ENCODE measurements around the gene DLX1. TPM values are rescaled to one million over a fixed set of nuclear protein-coding genes. Genes with fewer than 3 reads are reported as not detected.

Gene DLX1
- total RNA-seq, 2 experiments from 2014 or later, result not detected

DNA sequence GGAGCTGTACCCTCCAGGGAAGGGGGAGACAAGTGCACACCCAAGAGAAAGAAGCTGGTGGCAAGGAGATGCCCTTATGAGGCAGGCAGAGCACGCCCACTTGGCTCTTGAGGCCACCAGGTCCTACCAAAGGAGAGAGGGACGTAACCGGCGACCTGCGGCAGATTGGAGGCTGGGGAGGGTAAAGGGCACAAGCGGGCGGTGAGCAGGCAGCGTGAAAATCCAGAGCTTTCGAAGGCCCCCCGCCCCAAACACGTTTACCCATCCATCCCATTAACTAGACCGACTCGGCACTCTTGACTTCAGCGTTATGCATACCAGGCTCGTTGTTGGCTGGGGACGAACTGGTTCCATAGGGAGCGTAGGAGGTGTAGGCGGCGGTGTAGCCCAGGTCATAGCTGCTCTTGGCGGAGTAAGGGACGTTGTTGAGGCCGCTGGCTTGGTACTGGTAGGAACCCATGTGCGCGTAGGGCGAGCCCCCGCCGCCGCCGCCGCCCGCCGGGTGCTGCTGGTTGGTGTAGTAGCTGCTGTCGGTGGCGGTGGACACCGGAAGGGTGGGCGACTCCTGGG lies 16.6 kb downstream of the DLX1 start:
- H3K9me3 Mint-ChIP-seq, result no peaks in the 10 kb centered on the region
- peak; percentile 14 for ATAC-seq (ENCODE audit: poor library complexity)
- peak overlapping the region; percentile 66 for H3K27ac Mint-ChIP-seq
- Histone ChIP-seq H3K36me3 (ENCODE audit: insufficient read depth, low read length) (no peaks in the 10 kb centered on the region), H3K27ac (ENCODE audit: low read depth in 1 of 2, low read length in 2 of 2) (no peak overlapping the region), H3K27me3 (ENCODE audit: control insufficient read depth in 1 of 2, insufficient read depth in 2 of 2, low read length in 2 of 2) (peaks cover 95 to 100% of the 10 kb centered on the region in 2 experiments), H3K9me3 (ENCODE audit: control insufficient read depth in 1 of 2, insufficient read depth in 1 of 2, low read length in 2 of 2) (peaks cover 0 to 71% of the 10 kb centered on the region in 2 experiments), H3K4me1 (ENCODE audit: insufficient read depth, low read length) (peaks cover 88% of the 10 kb centered on the region), H3K4me3 (ENCODE audit: low read length) (peak overlapping the region; percentile 55)
- peaks cover 49% of the 10 kb centered on the region for H3K4me1 Mint-ChIP-seq (ENCODE audit: low read depth)
- intact Hi-C loops (cut with DNase I, micrococcal nuclease), result loop anchor here (2.0 to 10.0 kb wide), 3 partner anchors 15 to 527 kb away; no protein-coding TSS in a partner anchor
- no peaks in the 10 kb centered on the region for H3K36me3 Mint-ChIP-seq (ENCODE audit: low read depth)
- ChIA-PET POLR2A (interaction anchor here (0.5 to 3.9 kb wide), 6 partner anchors 14 to 362 kb away, joined by 3 to 23 read pairs (median 3); partner anchors contain the start of gene SLC25A12), CTCF (interaction anchor here (1.0 to 1.2 kb wide), 3 partner anchors 15 to 360 kb away, joined by 3 to 4 read pairs (median 3); no protein-coding TSS in a partner anchor)
- DNase-seq, result peak in 5 of 14 experiments; percentile 31 to 58 (median 54)
- peaks cover 79% of the 10 kb centered on the region for H3K27me3 Mint-ChIP-seq
- TF ChIP-seq, protein P1, sequence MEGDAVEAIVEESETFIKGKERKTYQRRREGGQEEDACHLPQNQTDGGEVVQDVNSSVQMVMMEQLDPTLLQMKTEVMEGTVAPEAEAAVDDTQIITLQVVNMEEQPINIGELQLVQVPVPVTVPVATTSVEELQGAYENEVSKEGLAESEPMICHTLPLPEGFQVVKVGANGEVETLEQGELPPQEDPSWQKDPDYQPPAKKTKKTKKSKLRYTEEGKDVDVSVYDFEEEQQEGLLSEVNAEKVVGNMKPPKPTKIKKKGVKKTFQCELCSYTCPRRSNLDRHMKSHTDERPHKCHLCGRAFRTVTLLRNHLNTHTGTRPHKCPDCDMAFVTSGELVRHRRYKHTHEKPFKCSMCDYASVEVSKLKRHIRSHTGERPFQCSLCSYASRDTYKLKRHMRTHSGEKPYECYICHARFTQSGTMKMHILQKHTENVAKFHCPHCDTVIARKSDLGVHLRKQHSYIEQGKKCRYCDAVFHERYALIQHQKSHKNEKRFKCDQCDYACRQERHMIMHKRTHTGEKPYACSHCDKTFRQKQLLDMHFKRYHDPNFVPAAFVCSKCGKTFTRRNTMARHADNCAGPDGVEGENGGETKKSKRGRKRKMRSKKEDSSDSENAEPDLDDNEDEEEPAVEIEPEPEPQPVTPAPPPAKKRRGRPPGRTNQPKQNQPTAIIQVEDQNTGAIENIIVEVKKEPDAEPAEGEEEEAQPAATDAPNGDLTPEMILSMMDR (IDR thresholded peaks at IDR 0.05), result no peak
- H3K4me3 Mint-ChIP-seq, result peak overlapping the region; percentile 84

DNA sequence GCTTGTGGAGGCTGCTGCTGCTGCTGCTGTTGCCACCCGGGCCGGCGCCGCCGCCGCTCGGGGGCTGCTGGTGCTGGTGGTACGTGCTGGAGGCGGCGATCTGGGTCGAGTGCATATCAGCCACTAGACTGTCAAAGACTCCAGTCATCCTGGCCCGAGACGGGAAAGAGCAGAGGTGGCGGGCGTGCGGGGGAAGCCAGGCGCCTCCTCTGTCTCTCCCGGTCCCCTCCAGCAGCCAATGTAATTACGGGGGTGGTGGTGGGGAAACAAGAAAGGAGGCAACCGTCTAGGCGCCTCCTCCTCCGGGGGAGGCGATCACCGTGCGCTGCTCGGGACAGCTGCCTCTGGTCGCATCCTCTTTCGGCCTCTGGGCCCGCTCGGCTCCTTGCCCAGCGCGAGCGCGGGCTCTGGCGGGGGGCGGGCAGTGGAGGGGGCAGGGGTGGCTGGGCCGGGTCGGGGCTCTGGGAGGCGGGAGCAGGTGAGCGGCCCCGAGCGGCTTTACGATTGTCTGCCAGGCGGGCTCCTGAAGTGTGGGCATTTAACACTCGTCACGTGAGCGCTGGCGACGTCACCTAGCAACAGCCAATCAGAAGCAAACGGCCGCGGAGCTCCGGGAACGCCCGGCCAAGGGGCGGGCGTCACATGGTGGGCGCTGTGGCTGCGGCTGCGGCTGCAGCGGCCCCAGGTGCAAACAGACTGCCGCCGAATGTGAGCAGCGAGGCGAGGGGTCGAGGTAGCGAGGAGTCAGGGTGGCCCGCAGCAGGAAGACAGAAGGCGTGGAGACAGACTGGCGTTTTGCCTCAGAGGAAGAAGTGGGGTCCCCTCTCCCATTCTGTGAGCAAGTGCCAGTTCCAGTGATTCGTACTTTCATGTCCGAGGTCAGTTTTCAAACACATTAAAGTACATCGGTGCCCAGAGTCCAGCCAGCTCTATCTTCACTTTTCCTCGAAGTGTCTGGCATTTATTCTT lies 17.4 kb downstream of the DLX1 start, which contains the start of gene DLX2:
DLX2 (minus strand) TSS at position 510 of the 969 bp plus-strand sequence; CDS start at position 148, 362 bp downstream.
- Histone ChIP-seq H3K4me1 (ENCODE audit: insufficient read depth, low read length) (peaks cover 82% of the 10 kb centered on the region), H3K27me3 (ENCODE audit: control insufficient read depth in 1 of 2, insufficient read depth in 2 of 2, low read length in 2 of 2) (peaks cover 95 to 98% of the 10 kb centered on the region in 2 experiments), H3K36me3 (ENCODE audit: insufficient read depth, low read length) (no peaks in the 10 kb centered on the region), H3K4me3 (ENCODE audit: low read length) (peak within 1 kb of the TSS; percentile 55), H3K9me3 (ENCODE audit: control insufficient read depth in 1 of 2, insufficient read depth in 1 of 2, low read length in 2 of 2) (peaks cover 0 to 71% of the 10 kb centered on the region in 2 experiments), H3K27ac (ENCODE audit: low read depth in 1 of 2, low read length in 2 of 2) (no peak within 1 kb of the TSS)
- TF ChIP-seq, protein P1 (IDR thresholded peaks at IDR 0.05), result no peak
- ChIA-PET CTCF (interaction anchor here (1.0 to 1.2 kb wide), 4 partner anchors 11 to 21 kb away, joined by 3 to 4 read pairs (median 4); no protein-coding TSS in a partner anchor), POLR2A (interaction anchor here (0.6 to 3.9 kb wide), 6 partner anchors 10 to 361 kb away, joined by 3 to 23 read pairs (median 3); partner anchors contain the start of gene HAT1)
- H3K27ac Mint-ChIP-seq, result peak within 1 kb of the TSS; percentile 66
- ATAC-seq (ENCODE audit: poor library complexity), result peak; percentile 12
- peak within 1 kb of the TSS; percentile 84 for H3K4me3 Mint-ChIP-seq
- no peaks in the 10 kb centered on the region for H3K9me3 Mint-ChIP-seq
- H3K4me1 Mint-ChIP-seq (ENCODE audit: low read depth), result peaks cover 50% of the 10 kb centered on the region
- intact Hi-C loops (cut with DNase I, micrococcal nuclease), result loop anchor here (2.0 to 10.0 kb wide), 3 partner anchors 16 to 528 kb away; no protein-coding TSS in a partner anchor
- peak in 8 of 14 experiments; percentile 38 to 84 (median 60) for DNase-seq
- H3K36me3 Mint-ChIP-seq (ENCODE audit: low read depth), result no peaks in the 10 kb centered on the region
- H3K27me3 Mint-ChIP-seq, result peaks cover 80% of the 10 kb centered on the region

Data from CD4-positive, alpha-beta T cell (primary cell).